H9 (cell line): ENCODE data around the gene IRF2. TPM values are rescaled to one million over a fixed set of nuclear protein-coding genes. Genes with fewer than 3 reads are reported as not detected.
"Not testable (repeated sequence)": the region's sequence is repeated elsewhere in the genome, so short reads cannot be mapped to it uniquely, and the experiment has no call there.

Experiments used
- DNase-seq: peaks from one replicate; pipeline ENCODE4 v3.0.0-alpha.2; 2017
- H2AFZ ChIP-seq: one replicate; pipeline ENCODE4 v1.6.1; 2013; ENCODE audit warnings: mild to moderate bottlenecking, low read length, control low read depth, moderate library complexity
- H2AK5ac ChIP-seq: 2 replicates; pipeline ENCODE4 v1.6.1; 2013; ENCODE audit warnings: low read length, control low read depth, mixed read lengths; ENCODE audit not compliant: insufficient read length
- H2BK120ac ChIP-seq: one replicate; pipeline ENCODE4 v1.6.1; 2013; ENCODE audit warnings: low read depth, mild to moderate bottlenecking, low read length, control low read depth, inconsistent platforms; ENCODE audit not compliant: poor library complexity, severe bottlenecking
- H2BK12ac ChIP-seq: 2 replicates; pipeline ENCODE4 v1.6.1; 2013; ENCODE audit warnings: low read length, control low read depth, mixed read lengths, low read depth; ENCODE audit not compliant: insufficient read length
- H2BK15ac ChIP-seq: 2 replicates; pipeline ENCODE4 v1.6.1; 2013; ENCODE audit warnings: low read depth, low read length, control low read depth
- H2BK20ac ChIP-seq: one replicate; pipeline ENCODE4 v1.6.1; 2013; ENCODE audit warnings: low read depth, mild to moderate bottlenecking, low read length, control low read depth, inconsistent platforms; ENCODE audit not compliant: poor library complexity, severe bottlenecking
- H2BK5ac ChIP-seq: 2 replicates; pipeline ENCODE4 v1.6.1; 2013; ENCODE audit warnings: low read length, control low read depth, mixed read lengths; ENCODE audit not compliant: insufficient read length
- H3K14ac ChIP-seq: 2 replicates; pipeline ENCODE4 v1.6.1; 2013; ENCODE audit warnings: low read length, control low read depth; ENCODE audit not compliant: insufficient read depth
- H3K18ac ChIP-seq: 2 replicates; pipeline ENCODE4 v1.6.1; 2013; ENCODE audit warnings: low read depth, mild to moderate bottlenecking, mixed read lengths, low read length, control low read depth; ENCODE audit not compliant: insufficient read length
- H3K23ac ChIP-seq: 2 replicates; pipeline ENCODE4 v1.6.1; 2013; ENCODE audit warnings: low read length, control low read depth, mixed read lengths, low read depth; ENCODE audit not compliant: insufficient read length
- H3K23me2 ChIP-seq: 2 replicates; pipeline ENCODE4 v1.6.1; 2013; ENCODE audit warnings: low read depth, mild to moderate bottlenecking, mixed read lengths, low read length, control low read depth; ENCODE audit not compliant: insufficient read length, poor library complexity, severe bottlenecking
- H3K27ac ChIP-seq: 2 replicates; pipeline ENCODE4 v1.5.1; 2013; ENCODE audit warnings: low read length, control low read depth, mixed read lengths, low read depth; ENCODE audit not compliant: insufficient read length
- H3K27me3 ChIP-seq: 2 replicates; pipeline ENCODE4 v1.6.1; 2013; ENCODE audit warnings: low read length, control low read depth, inconsistent platforms; ENCODE audit not compliant: insufficient read depth
- H3K4ac ChIP-seq: 2 replicates; pipeline ENCODE4 v1.6.1; 2013; ENCODE audit warnings: low read depth, mild to moderate bottlenecking, control low read depth, inconsistent platforms, low read length, moderate library complexity
- H3K4me1 ChIP-seq: 2 replicates; pipeline ENCODE4 v1.6.1; 2013; ENCODE audit warnings: low read length, control low read depth, inconsistent platforms; ENCODE audit not compliant: insufficient read depth
- H3K4me2 ChIP-seq: 2 replicates; pipeline ENCODE4 v1.6.1; 2013; ENCODE audit warnings: low read length, control low read depth, mixed read lengths; ENCODE audit not compliant: insufficient read length, insufficient read depth
- H3K56ac ChIP-seq: 2 replicates; pipeline ENCODE4 v1.6.1; 2013; ENCODE audit warnings: low read depth, mild to moderate bottlenecking, mixed read lengths, low read length, control low read depth; ENCODE audit not compliant: insufficient read length
- H3K79me1 ChIP-seq: 2 replicates; pipeline ENCODE4 v1.6.1; 2013; ENCODE audit warnings: low read depth, mild to moderate bottlenecking, moderate library complexity, low read length, control low read depth, inconsistent platforms; ENCODE audit not compliant: insufficient read depth, poor library complexity, severe bottlenecking
- H3K79me2 ChIP-seq: 2 replicates; pipeline ENCODE4 v1.6.1; 2013; ENCODE audit warnings: low read length, control low read depth, inconsistent platforms; ENCODE audit not compliant: insufficient read depth
- H3K9ac ChIP-seq: 2 replicates; pipeline ENCODE4 v1.6.1; 2013; ENCODE audit warnings: low read length, control low read depth, mixed read lengths; ENCODE audit not compliant: insufficient read length; ENCODE audit errors: extremely low read depth
- H3K9me3 ChIP-seq: one replicate; pipeline ENCODE4 v1.6.1; 2013; ENCODE audit warnings: low read depth, low read length, inconsistent platforms; ENCODE audit not compliant: control insufficient read depth
- H3T11ph ChIP-seq: one replicate; pipeline ENCODE4 v1.6.1; 2013; ENCODE audit warnings: mild to moderate bottlenecking, low read length, control low read depth, inconsistent platforms
- H4K20me1 ChIP-seq: one replicate; pipeline ENCODE4 v1.6.1; 2013; ENCODE audit not compliant: control insufficient read depth, insufficient read length, insufficient read depth
- H4K5ac ChIP-seq: 2 replicates; pipeline ENCODE4 v1.6.1; 2013; ENCODE audit warnings: low read depth, mild to moderate bottlenecking, mixed read lengths, low read length, control low read depth; ENCODE audit not compliant: insufficient read length
- H4K8ac ChIP-seq: replicated peaks from 2 replicates; pipeline ENCODE4 v1.6.1; 2013; ENCODE audit warnings: low read length, control low read depth, mixed read lengths, low read depth; ENCODE audit not compliant: insufficient read length
- H4K91ac ChIP-seq: 2 replicates; pipeline ENCODE4 v1.6.1; 2013; ENCODE audit warnings: low read depth, mild to moderate bottlenecking, moderate library complexity, mixed read lengths, low read length, control low read depth; ENCODE audit not compliant: insufficient read length
- H3K27ac Mint-ChIP-seq, 3 experiments: 2 replicates in 2 of 3; 3 replicates in 1 of 3; pipeline ENCODE4 v1.8.0; 2020 to 2021; ENCODE audit warnings: mixed read lengths in 3 of 3, mild to moderate bottlenecking in 1 of 3, moderate library complexity in 1 of 3
- H3K27me3 Mint-ChIP-seq: 2 replicates; pipeline ENCODE4 v1.8.0; 2021; ENCODE audit warnings: low read depth, mild to moderate bottlenecking, moderate library complexity, mixed read lengths
- H3K36me3 Mint-ChIP-seq, 3 experiments: 2 replicates in 2 of 3; 3 replicates in 1 of 3; pipeline ENCODE4 v1.8.0; 2020 to 2021; ENCODE audit warnings: low read depth in 3 of 3, mixed read lengths in 3 of 3; ENCODE audit not compliant: insufficient read depth in 1 of 3
- H3K4me1 Mint-ChIP-seq, 2 experiments: 2 replicates each; pipeline ENCODE4 v1.8.0; 2020; ENCODE audit warnings: mixed read lengths in 2 of 2
- H3K4me3 Mint-ChIP-seq, 2 experiments: 2 replicates in 1 of 2; 3 replicates in 1 of 2; pipeline ENCODE4 v1.8.0; 2020 to 2021; ENCODE audit warnings: mild to moderate bottlenecking in 2 of 2, mixed read lengths in 2 of 2, moderate library complexity in 1 of 2
- H3K9me3 Mint-ChIP-seq, 2 experiments: 2 replicates in 1 of 2; 3 replicates in 1 of 2; pipeline ENCODE4 v1.8.0; 2020; ENCODE audit warnings: mild to moderate bottlenecking in 2 of 2, mixed read lengths in 2 of 2, moderate library complexity in 1 of 2
- CTCF ChIP-seq: fragments of 200-600 bp; sonication (generic); conservative IDR thresholded peaks from 3 replicates; pipeline ENCODE4 v1.8.0; 2021; ENCODE audit warnings: antibody characterized with exemption, mild to moderate bottlenecking
- WGBS: extraction: QIAGEN DNeasy Blood & Tissue Kit; methylation state at CpG from one replicate; pipeline ENCODE4 v1.1.7; 2013; ENCODE audit warnings: missing lambda C conversion rate, low lambda C conversion rate, mixed read lengths; ENCODE audit not compliant: insufficient read length; ENCODE audit errors: extremely low coverage; 5-methylcytosine and 5-hydroxymethylcytosine counted together
- total RNA-seq: library from RNA; stranded (reverse); gene quantifications from 2 replicates; pipeline ENCODE4 v1.2.1, GENCODE V29; 2021

Gene IRF2
- total RNA-seq, 1 experiment from 2014 or later: 13.5 TPM

DNA sequence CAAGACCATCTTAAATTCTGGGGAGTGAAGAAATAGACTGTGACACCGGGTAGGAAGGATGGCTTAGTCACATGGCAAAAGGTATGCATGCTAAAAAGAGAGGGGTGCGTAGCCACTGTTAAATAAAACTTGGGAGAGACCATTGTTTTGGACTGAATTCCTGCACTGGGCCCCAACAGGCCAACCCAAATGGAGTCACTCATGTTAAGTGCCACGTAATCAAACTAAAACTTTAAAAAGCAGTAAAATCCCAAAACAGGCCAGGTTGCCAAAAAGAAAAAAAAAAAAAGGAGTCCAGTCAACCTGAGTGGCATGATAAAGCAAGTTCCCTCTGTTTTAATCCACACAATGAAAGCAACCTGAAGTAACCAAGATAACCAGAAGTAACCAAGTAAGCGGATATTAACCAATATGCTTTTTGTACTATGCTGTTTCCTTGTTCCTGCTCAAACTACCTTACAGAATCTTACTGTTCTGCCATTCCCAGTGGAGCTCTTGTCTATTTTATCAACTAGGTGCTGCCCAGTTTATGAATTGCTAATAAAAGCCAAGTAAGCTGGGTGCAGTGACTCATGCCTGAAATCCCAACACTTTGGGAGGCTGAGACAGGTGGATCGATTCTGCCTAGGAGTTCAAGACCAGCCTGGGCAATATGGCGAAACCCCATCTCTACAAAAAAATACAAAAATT lies 132.0 kb downstream of the IRF2 start:
- no peak overlapping the region for H4K5ac ChIP-seq
- TF ChIP-seq CTCF: no peak
- no peak overlapping the region for H2BK15ac ChIP-seq
- H4K91ac ChIP-seq: no peak overlapping the region
- no peak overlapping the region for H3K27ac Mint-ChIP-seq
- peaks cover 4% of the 10 kb centered on the region; the same call in 1 of the 2 replicates for H3K4me1 ChIP-seq
- peaks cover 0 to 5% (median 0%) of the 10 kb centered on the region in 3 experiments; a peak in 2 of 7 replicates for H3K36me3 Mint-ChIP-seq
- H4K20me1 ChIP-seq: no peaks in the 10 kb centered on the region
- no peak overlapping the region for H2BK120ac ChIP-seq
- H3K79me1 ChIP-seq: no peaks in the 10 kb centered on the region
- H3K4me1 Mint-ChIP-seq: peaks cover 30 to 32% of the 10 kb centered on the region in 2 experiments
- H3K79me2 ChIP-seq: no peaks in the 10 kb centered on the region
- H3K18ac ChIP-seq: no peak overlapping the region
- peaks cover 5% of the 10 kb centered on the region for H3K23me2 ChIP-seq
- peaks cover 3 to 9% of the 10 kb centered on the region in 2 experiments; a peak in 3 of 5 replicates for H3K9me3 Mint-ChIP-seq
- H3K27me3 Mint-ChIP-seq: no peaks in the 10 kb centered on the region
- DNase-seq: no peak
- no peak overlapping the region for H3K23ac ChIP-seq
- H2BK20ac ChIP-seq: no peak overlapping the region
- H2AFZ ChIP-seq: no peak overlapping the region
- H2BK5ac ChIP-seq: no peak overlapping the region
- no peaks in the 10 kb centered on the region for H3K9me3 ChIP-seq
- no peak overlapping the region for H3K56ac ChIP-seq
- H3K9ac ChIP-seq: no peak overlapping the region
- H2AK5ac ChIP-seq: no peak overlapping the region
- H3K4me2 ChIP-seq: no peak overlapping the region
- no peak overlapping the region for H3K4me3 Mint-ChIP-seq
- WGBS: no CpG with 5 or more reads among the region's 6 CpGs
- H3K14ac ChIP-seq: no peak overlapping the region
- no peak overlapping the region for H2BK12ac ChIP-seq
- H3K4ac ChIP-seq: no peak overlapping the region
- H4K8ac ChIP-seq: no peak overlapping the region
- no peak overlapping the region for H3T11ph ChIP-seq
- no peak overlapping the region for H3K27ac ChIP-seq
- H3K27me3 ChIP-seq: no peaks in the 10 kb centered on the region

GRCh38 chr4:184339398-184340193 lies 134.8 kb downstream of the IRF2 start:
- H2AFZ ChIP-seq, H3K56ac ChIP-seq: not testable (repeated sequence)

More at GRCh38 chr4:184339398-184340193, 134.8 kb downstream of the IRF2 start:
- H2BK12ac ChIP-seq, H3K79me2 ChIP-seq, H3K36me3 Mint-ChIP-seq, DNase-seq, H3K79me1 ChIP-seq, H3K4me3 Mint-ChIP-seq, H3K27me3 ChIP-seq, H3K9me3 ChIP-seq, H2BK5ac ChIP-seq, H4K5ac ChIP-seq, H3K14ac ChIP-seq, H3T11ph ChIP-seq, H3K9ac ChIP-seq, H3K23me2 ChIP-seq, H2BK20ac ChIP-seq, H2AK5ac ChIP-seq, H2BK120ac ChIP-seq, H3K18ac ChIP-seq, H3K27ac ChIP-seq, H3K27me3 Mint-ChIP-seq, H4K20me1 ChIP-seq, H3K4ac ChIP-seq, H2BK15ac ChIP-seq, H3K4me1 ChIP-seq, H4K8ac ChIP-seq, H4K91ac ChIP-seq, H3K4me2 ChIP-seq, H3K23ac ChIP-seq: not testable (repeated sequence)
- H3K4me1 Mint-ChIP-seq: peaks cover 21 to 24% of the 10 kb centered on the region in 2 experiments
- H3K27ac Mint-ChIP-seq: peak overlapping the region in 2 of 3 experiments; percentile 39 to 40; a peak in 1 of 7 replicates
- peaks cover 3 to 11% of the 10 kb centered on the region in 2 experiments; a peak in 3 of 5 replicates for H3K9me3 Mint-ChIP-seq
- no CpG with 5 or more reads among the region's 5 CpGs for WGBS
